Tibial nerve (tissue), 3 donors: ENCODE data around the gene FBXL14.

Source experiments
- CTCF ChIP-seq, 5 experiments: fragments of 200-600 bp in 3 of 5; fragments of 450-650 bp in 2 of 5; sonication (generic) in 3 of 5; IDR thresholded peaks; one replicate each; pipeline ENCODE4 v1.5.1; 2016 to 2019; ENCODE audit warnings: antibody characterized with exemption in 5 of 5, mild to moderate bottlenecking in 3 of 5, moderate library complexity in 2 of 5
- POLR2A ChIP-seq, 2 donors: fragments of 450-650 bp; IDR thresholded peaks; one replicate each; pipeline ENCODE4 v1.6.1; 2017; ENCODE audit warnings: antibody characterized with exemption in 2 of 2, mild to moderate bottlenecking in 2 of 2, moderate library complexity in 2 of 2

- TF ChIP-seq POLR2A (IDR thresholded peaks at IDR 0.05) (peak in 1 of 2 donors; percentile 63), CTCF (IDR thresholded peaks at IDR 0.05) (no peak)
Measured at GRCh38 chr12:1594006-1594260, 448 bp downstream of the FBXL14 start.
